ENCODE data around the gene PYCARD.
"Not testable (repeated sequence)": the region's sequence is repeated elsewhere in the genome, so short reads cannot be mapped to it uniquely, and the experiment has no call there.

Gene PYCARD

DNA sequence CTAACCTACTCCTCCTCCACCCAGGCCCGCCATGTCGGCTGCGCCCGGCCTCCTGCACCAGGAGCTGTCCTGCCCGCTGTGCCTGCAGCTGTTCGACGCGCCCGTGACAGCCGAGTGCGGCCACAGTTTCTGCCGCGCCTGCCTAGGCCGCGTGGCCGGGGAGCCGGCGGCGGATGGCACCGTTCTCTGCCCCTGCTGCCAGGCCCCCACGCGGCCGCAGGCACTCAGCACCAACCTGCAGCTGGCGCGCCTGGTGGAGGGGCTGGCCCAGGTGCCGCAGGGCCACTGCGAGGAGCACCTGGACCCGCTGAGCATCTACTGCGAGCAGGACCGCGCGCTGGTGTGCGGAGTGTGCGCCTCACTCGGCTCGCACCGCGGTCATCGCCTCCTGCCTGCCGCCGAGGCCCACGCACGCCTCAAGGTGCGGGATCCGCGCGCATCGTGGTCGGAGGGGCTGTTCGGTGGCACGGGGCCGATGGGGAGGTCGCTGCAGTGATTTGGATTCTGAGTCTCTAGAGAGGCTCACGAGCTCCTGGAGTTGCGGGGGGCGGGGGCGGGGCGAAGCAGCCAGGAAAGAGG lies 12.2 kb upstream of the PYCARD start:
- DNase-seq, result no peak

DNA sequence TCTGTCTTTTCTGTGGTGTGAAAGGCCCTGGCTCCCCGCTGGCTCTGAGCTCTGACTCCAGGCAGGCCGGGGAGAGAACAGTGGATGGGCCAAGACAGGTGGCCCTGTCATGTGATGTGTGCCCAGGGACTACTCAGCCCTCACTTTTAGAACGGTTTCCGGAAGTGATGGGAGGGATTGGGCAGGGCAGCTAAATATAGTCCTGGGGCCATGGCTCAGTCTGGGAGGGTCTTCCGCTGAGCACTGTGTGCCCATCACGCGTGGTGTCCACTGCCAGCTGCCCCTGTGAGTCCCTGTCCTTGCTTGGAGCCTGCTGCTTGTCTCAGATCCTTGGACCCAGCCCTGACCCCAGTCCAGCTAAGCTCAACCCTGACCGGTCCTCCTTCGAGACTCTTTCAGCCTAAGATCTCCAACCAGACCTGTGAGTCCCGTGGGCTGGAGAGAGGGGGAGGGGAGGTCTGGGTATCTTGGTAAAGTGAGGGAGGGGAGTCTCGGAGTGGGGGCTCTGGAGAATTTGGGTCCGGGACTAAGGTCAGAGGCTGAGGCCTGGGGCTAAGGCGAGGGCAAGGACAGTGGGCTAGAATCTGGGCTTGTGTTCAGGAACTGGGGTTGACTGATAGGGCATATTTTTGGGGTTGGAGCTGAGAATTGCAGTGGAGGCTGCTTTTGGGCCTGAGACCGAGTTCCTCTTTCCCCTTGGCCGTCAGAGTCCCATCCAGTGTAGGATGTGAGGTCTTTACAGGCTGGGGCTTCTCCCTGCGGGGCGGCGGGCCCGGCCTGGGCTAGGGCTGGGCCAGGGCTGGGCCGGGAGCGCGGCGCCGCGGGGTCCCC lies 11.5 kb upstream of the PYCARD start, which contains the start of gene TRIM72:
TSS of gene TRIM72 (plus strand) at position 243 of the 831 bp plus-strand sequence. CDS start 620 bp downstream, outside the sequence.
- no peak for DNase-seq

DNA sequence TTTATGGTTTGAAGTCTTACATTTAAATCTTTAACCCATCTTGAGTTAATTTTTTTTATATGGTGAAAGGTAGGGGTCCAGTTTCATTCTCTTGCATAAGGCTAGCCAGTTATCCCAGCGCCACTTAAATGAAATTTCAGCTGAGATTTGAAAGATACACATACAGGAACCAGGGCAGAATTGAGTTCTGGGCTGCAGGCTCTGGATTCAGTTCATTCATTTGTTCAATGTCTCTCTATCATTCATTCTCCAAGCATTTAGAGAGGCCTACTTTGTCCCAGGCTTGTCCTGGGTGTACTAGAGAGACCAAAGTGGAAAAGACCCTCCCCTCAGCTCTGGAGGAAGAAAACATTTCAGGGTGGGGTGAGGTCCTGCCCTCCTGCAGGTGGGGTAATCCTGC lies 10.8 kb upstream of the PYCARD start:
- DNase-seq, result no peak

DNA sequence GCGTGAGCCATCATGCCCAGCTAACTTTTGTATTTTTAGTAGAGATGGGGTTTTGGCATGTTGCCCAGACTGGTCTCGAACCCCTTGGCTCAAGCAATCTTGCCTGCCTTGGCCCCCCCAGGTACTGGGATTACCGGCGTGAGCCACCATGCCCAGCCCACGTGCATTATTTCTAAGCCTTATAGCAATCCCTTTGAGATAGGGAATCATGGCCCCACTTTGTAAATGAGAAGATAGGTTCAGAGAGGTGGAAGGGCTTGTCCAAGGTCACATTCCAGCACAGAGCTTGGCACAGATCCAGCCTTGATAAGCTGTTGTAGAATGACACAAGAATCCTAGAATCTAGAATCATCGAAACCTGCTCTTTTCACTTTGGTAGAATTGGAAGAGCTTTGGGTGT lies 4.2 kb upstream of the PYCARD start:
- no peak for DNase-seq

DNA sequence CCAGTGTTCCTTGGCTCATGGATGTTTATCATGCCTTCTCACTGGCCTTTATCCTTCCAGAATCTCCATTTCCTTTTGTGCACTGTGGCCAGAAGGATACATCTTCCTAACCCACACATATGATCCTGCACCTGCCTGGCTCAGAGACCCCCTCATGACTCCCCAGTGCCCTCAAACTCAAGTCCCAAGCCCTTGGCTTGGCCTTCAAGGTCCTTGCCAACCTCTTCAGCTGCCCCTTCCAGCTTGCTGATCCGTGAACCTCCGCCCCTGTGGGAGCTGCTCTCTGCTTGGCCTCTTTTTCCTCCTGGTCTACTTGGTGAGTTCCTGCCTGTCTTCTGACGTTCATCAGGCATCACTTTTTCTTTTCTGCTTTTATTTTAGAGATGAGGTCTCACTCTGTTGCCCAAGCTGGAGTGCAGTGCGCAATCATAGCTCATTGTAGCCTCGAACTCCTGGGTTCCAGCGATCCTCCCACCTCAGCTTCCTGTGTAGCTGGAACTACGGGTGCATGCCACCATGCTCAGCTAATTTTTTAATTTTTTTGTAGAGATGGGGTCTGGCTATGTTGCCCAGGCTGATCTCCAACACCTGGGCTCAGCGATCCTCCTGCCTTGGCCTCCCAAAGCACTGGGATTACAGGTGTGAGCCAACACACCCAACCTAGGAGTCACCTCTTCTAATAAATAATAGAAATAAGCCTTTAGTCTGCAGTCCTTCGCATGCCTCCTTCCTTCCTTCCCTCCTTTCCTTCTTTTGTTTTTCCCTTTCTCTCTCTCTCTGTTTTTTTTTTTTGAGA lies 2.5 kb upstream of the PYCARD start:
- DNase-seq, result no peak

DNA sequence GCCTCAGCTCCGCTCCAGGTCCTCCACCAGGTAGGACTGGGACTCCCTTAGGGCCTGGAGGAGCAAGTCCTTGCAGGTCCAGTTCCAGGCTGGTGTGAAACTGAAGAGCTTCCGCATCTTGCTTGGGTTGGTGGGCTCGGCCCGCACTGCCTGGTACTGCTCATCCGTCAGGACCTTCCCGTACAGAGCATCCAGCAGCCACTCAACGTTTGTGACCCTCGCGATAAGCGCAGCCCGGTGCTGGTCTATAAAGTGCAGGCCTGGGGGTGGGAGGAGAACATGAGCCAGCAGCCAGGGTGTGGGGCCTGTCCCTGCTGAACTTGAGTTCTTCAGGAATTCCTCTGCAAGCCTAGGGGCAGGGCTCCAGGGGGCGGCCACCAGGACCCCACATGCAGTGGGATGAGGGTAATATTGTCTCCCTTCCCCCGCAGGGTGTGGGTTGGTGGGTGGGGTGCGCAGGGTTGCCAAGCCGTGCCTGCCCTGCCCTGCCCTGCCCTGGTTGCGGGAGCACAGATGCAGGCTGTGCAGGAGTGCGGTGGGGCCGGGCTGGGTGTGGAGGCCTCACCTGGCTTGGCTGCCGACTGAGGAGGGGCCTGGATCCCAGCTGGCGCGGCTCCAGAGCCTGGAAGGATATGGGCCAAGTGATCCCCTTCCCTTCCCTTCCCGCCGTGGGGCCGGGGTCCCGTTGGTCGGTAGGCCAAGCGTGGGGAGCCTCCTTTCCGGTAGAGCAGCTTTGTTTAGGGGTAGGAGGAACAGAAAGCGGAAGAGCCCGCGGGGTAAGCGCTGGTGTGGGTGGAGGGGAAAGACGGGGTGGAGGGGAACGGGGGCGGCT lies 762 bp downstream of the PYCARD start:
- peak; percentile 60 for DNase-seq

DNA sequence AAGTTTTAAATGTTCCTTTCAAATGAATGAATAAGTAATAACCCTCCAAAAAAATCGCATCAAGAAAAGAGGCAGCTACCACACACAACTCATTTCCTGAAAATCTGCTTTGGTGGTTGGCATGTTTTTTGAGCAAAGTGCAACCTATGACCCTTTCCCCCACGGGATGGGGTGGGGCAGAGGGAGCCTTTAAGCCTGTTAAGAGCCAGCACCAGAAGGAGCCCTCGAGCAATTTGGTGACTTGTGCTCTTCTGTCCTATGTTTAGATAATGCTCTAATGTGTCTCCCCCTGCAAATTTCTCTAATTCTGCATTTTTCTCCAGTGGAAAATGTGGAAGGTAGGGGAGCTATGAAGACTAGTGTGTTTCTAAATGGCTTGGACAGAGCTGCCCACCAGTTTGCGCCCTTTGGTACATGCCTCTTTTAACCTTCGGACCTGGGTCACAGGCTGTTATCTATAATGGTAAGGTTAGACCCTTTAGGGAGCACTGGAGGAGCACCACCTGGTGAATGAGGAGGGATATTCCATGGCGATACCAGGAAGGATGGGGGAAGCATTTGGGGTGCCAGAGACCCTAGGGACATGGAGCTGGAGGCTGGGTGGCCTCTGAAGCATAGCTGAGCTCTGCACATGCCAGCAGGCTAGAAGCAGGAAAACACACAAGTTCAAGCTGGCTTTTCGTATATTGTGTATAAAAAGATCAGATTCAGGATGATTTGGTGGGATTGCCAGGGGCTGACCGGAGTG lies 1.6 kb downstream of the PYCARD start:
- peak; percentile 64 for DNase-seq

DNA sequence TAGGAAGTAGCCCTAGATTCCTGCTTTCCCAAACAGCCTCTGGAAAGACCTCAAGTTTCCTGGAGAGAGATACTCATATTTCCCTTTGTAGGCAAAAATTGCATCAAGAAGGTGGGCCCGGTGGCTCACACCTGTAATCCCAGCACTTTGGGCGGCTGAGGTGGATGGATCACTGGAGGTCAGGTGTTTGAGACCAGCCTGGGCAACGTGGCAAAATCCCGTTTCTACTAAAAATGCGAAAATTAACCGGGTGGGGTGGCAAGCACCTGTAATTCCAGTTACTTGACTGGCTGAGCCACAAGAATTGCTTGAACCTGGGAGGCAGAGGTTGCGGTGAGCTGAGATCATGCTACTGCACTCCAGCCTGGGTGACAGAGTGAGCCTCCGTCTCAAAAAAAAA lies 2.4 kb downstream of the PYCARD start:
- not testable (repeated sequence) for DNase-seq

DNA sequence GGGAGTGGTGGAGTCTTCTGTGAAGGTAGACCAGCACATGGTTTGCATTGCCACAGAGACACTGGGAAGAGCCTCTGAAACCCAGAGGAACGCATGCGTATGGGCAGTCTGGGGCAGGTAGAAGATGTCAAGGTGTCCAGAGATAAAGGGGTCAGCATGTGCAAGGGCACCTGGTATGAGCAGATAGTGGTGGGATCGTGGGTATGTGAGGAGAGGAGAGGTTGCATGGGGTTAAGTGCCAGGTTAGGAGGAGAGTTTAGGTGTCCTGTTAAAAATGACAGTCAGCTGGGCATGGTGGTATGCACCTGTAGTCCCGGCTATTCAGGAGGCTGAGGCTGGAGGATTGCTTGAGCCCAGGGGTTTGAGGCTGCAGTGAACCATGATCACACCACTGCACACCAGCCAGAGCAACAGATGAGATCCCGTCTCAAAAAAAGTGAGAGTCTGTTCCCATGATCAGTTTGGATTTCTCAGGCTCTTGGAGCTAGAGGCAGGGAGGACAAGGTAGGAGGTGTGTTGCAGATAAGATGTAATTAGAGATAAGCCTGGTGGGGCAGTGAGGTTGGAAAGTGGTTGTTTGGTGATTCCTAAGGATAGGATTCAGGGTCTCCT lies 3.0 kb downstream of the PYCARD start:
- no peak for DNase-seq

DNA sequence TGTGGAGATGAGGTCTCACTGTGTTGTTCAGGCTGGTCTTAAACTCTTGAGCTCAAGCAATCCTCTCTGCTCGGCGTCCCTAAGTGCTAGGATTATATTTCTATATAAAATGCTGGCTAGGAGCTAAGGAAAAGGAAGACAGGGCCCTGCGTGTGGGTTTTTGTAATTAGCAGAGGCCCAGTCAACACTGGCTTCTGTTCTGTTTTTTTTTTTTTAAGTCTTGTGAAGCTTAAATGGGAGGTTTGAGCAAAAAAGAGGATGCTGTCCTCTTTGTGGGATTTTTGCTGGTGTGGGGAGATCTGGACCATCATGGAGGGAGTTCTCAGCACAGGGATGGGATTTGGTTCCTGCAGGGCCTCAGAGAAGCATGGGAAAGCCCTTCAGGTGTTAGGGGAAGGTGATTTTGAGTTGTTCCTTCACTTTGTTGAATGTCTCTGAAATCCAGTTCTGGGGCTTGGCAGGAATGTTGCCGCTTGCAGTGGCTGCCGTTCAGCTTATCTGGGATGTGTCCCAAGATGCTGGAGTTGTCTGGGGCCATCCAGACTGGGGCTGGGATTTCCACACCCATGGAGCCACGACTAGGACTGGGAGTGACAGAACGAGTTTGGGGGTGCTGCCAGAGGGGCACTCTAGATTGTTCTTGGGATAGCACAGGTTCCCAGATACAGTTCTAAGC lies 4.2 kb downstream of the PYCARD start:
- DNase-seq, result no peak

DNA sequence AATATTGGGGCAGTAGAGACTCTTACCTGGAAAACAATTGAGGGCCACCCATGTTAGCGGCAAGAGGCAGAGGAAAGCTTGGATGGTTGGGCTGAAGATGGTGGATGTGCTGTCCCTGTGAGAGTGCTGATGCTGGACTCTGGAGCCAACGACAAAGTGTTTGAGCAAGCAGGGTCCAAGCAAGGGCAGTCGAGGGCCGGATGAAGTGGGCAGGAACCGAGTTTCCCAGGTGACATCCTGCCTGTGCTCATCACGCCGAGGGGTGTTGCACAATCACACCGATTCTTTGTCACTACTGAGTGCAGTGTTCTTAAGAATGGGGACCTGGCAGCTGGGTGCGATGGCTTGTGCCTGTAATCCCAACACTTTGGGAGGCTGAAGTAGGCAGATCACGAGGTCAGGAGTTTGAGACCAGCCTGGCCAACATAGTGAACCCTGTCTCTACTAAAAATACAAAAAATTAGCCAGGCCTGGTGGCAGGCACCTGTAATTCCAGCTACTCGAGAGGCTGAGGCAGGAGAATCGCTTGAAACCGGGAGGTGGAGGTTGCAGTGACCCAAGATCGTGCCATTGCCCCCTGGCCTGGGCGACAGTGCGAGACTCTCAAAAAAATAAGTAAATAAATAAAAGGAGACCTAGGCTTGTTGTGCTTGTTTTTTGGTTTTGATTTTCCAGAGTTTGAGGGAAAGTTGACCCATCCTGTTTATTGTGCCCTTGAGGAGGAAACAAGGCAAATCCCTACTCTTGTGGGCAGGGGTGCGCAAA lies 6.1 kb downstream of the PYCARD start:
- DNase-seq, result no peak

DNA sequence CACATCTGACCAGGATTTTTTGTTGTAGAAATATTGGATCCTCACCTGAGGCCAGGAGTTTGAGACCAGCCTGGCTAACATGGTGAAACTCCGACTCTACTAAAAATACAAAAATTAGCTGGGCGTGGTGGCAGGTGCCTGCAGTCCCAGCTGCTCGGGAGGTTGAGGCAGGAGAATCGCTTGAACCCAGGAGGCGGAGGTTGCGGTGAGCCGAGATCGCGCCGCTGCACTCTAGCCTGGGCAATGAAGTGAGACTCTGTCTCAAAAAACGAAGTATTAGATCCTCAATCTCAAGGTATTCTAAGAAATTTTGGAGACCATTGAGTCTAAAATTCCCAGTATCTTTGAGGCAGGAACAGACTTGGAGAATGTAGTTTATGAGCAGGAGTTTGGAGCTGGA lies 6.7 kb downstream of the PYCARD start:
- not testable (repeated sequence) for DNase-seq

DNA sequence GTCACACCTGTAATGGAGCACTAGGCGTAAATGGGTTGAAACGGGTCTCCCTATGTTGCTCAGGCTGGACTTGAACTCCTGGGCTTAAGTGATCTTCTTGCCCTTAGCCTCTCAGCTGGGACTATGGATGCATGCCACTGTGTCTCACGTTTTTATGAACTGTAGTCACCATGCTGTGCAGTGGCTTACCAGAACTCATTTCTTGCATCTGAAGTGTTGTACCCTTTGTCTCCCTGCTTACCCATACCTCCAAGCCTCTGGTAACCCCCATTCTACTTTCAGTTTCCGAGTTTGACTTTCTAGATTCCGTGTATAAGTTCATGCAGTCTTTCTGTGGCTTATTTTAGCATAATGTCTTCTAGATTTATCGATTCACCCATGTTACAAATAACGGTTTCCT lies 7.7 kb downstream of the PYCARD start:
- DNase-seq, result no peak

DNA sequence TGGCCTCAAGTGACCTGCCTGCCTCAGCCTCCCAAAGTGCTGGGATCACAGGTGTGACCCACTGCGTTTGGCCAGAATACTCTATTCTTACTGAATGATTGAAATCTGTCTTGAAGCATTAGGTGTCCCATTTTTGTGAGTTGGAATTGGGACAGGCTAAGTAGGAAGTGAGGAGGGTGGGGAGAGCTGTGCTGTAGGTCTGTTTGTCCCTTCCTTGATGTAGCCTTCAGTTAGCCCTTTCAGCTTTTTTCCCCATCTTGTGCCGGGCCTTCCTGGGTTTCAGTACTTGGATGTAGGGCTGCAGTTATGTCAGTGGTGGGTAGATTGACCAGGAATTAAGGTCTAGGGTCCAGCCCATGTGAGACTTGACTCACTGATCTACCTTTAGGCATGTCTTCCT lies 8.7 kb downstream of the PYCARD start:
- DNase-seq, result no peak

DNA sequence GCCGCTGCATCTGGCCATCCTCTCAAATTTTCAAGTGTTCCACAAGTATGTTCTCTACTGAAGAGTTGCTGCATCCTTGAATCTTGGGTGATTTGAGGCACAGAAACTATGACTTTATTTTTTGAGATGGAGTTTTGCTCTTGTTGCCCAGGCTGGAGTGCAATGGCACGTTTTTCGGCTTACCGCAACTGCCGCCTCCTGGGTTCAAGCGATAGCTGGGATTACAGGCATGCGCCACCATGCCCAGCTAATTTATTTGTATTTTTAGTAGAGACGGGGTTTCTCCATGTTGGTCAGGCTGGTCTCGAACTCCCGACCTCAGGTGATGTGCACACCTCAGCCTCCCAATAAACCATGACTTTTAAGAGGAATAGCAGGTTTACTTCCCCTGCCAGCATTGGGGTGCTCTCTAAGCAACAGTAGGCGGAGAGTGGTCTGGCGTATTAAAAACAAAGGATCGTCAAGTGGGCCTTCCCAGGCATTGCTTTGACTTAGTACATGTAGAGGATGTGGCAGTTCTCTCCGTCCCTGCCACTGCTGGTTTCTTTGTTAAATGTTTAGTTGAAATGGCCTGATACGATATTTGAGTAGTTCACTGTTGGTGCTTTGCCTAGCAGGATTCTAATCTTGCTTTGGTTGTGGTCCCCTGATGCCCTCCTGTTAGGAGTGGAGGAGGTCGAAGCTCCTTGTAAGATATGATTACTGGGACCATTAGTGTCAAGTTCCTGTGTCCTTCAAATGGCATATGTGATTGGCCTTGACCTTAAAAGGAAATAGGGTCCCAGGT lies 9.5 kb downstream of the PYCARD start:
- no peak for DNase-seq

DNA sequence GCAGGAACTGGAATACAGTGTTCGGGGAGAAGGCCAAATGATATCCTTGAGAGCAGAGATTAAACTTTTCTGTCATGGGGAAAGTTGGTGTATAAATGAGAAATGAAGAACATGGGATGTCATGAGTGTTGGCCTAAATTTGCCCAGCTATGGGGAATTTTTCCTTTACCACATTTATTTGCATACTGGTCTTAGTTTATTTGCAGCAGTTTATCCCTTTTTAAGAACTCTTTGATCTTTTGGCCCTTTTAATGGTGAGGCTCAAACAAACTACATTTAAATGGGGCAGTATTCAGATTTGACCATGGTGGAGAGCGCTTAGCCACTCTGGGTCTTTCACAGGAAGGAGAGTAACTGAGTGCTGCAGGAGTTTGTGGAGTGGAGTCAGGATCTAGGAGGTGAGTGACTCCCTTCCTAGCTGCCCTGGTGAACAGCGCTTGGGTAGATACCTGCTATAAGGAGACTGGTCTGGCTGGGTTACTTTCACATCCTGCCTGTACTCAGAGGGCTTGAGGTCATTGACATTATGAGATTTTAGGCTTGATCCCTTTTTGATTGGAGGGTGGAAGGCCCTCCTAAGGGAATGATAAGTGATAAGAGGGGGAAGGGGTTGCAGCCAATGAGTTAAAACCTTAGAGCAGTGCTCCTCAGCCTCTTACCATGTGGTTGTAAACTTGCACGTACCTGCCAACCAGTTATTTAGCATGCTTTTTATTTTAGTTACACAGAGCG lies 10.7 kb downstream of the PYCARD start:
- DNase-seq, result no peak

DNA sequence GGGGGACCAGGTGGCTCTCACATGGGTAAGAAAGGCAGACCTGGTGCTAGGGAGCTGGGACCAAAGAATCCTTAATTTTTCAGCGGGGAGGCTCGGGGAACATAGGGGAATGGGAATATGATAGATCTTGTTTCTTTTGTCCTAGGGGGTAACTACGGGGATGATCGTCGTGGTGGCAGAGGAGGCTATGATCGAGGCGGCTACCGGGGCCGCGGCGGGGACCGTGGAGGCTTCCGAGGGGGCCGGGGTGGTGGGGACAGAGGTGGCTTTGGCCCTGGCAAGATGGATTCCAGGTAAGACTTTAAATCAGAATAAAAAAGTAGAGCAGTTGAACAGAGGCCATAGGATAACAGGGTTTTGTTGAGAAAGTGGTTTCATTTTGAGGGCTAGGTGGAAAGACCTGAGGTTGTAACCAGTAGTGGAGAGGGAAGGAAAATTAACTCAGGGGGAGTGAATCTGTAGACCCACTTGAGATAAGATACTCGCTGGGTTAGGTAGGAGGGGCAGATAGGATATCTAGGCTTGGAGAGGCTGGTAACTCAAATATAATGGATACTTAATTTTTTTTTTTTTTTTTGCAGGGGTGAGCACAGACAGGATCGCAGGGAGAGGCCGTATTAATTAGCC lies 11.6 kb downstream of the PYCARD start:
- no peak for DNase-seq

DNA sequence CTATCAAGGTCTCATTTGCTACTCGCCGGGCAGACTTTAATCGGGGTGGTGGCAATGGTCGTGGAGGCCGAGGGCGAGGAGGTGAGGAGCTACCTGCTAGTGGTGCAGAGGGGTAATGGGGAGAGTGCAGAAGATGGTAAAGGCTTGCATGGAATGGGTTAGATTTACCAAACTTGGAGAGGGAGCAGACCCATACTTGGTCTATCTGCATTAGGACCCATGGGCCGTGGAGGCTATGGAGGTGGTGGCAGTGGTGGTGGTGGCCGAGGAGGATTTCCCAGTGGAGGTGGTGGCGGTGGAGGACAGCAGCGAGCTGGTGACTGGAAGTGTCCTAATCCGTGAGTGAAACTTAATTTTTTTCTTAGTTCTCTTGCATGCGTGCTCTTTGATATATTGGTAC lies 12.5 kb downstream of the PYCARD start:
- no peak for DNase-seq
